SK-N-SH (cell line): ENCODE data around the gene PRMT9.

Source experiments
- CTCF ChIP-seq: fragments of 200-600 bp; sonication (generic); IDR thresholded peaks from 2 replicates; pipeline ENCODE4 v1.6.1; 2017; ENCODE audit warnings: antibody characterized with exemption, mild to moderate bottlenecking, moderate library complexity
- YY1 ChIP-seq: IDR thresholded peaks from 2 replicates; pipeline ENCODE4 v1.4.0; 2012; ENCODE audit warnings: low read depth, mild to moderate bottlenecking

- no peak for TF ChIP-seq CTCF
- TF ChIP-seq YY1: no peak
These were observed 67.2 kb downstream of the PRMT9 start for GRCh38 chr4:147616849-147617172.
